Middle frontal gyrus (tissue), 1 donor: ENCODE results near the gene CDH7.

Experiments
- DNase-seq: peaks from one replicate; pipeline ENCODE4 v3.0.0-alpha.2; 2015; ENCODE audit warnings: low spot score; ENCODE audit errors: extremely low spot score

The CDH7 gene

DNA sequence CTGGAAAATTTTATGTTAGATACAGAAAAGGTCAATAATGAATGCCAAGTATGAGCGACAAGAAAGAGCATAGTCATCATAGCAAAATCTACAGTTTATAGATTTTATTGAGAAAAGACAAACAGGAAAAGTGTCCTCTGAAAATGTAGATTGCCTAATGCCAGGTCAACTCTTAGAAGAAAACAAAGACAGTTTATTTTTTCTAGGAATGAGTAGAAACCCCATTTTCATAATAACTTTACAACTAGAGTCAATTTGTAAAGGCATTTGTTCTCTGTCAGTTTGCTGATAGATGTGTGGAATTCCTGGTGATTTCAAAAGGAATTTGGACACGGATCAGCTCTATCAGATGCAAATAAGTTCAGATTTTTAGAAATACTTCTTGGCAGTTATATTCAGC lies 16.6 kb downstream of the CDH7 start:
- DNase-seq: no peak

DNA sequence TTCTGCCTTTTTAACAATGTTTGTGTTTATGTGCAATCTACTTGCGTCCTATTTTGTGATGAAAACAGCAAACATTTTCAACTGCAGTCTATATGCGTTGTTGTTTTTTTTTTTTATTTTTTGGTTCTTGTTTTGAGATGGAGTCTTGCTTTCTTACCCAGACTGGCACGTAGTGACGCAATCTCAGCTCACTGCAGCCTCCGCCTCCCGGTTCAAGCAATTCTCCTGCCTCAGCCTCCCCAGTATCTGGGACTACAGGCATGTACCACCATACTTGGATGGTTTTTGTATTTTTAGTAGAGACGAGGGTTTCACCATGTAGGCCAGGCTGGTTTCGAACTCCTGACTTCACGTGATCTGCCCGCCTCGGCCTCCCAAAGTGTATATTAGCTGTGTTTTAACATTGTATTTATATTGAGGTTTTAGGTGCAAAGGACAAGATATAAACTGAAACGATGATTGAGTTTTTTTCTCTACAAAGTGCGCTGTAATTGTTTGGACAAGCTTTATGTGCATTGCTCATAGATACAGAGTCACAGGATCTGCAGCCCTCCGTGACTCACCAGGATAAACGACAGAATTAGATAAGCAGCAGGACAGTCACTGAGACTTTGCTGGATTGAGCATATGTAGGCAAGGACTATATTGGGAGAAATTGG lies 17.4 kb downstream of the CDH7 start:
- DNase-seq: no peak

DNA sequence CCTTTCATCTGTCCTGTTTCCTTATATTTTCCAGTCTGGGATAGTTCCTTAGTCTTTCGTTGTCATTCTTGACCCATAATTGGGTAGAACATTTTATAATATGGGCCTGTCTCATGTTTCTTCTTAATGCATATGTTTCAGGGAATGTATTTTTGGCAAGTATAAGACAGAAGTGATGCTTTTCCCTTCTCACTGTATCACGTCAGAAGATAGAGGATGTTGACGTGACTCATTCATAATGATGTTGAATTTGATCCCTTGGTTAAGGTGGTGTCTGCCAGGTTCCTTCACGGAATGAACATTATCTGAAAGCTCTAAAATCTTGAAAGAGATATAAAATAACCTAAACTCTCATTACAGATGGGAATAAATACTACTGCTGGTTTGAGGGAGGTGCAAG lies 18.8 kb downstream of the CDH7 start:
- DNase-seq: no peak

DNA sequence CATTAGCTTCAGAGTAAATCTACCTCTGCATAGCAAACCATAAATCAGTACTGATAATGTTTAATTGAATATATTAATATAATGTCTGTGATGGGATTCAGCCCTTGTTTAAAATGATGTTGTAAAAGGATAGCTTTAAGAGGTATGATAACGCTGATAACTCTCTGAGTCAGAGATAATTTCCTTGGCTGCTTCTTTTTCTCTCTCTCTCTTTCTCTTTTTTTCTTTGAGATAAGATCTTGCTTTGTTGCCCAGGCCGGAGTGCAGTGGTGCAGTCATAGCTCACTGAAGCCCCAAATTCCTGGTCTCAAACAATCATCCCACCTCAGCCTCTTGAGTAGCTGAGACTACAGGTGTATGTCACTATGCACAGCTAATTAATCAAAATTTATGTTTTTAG lies 35.7 kb downstream of the CDH7 start:
- no peak for DNase-seq

DNA sequence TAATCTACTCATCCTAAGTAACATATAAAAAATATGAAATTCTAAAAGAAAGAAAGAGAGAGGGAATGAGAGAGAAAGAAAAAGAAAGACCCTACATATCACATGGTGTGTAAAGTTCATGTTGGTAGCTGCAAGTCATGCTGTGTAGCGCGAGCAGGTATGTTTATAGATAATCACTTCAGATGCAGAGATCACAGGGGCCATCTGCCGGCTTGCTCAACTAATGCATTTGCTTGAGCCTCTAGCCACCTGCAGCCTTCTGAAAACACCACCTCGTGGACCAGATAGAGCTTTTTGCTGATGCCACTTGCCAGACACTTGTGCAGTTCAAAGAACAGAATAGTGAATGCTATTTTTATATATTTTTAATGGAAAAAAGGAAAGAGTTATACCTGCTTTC lies 37.6 kb downstream of the CDH7 start:
- no peak for DNase-seq

DNA sequence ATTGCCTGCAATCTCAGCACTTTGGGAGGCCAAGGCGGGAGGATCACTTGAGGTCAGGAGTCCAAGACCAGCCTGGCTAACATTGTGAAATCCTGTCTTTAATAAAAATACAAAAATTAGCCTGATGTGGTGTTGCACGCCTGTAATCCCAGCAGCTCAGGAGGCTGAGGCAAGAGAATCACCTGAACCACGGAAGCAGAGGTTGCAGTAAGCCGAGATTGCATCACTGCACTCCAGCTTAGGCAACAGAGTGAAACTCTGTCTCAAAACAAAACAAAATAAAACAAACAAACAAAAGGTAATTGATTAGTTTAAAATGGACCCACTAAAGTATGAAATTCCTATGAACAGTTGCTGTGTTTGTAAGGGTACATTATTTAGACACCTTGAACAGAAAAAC lies 39.8 kb downstream of the CDH7 start:
- DNase-seq: no peak

DNA sequence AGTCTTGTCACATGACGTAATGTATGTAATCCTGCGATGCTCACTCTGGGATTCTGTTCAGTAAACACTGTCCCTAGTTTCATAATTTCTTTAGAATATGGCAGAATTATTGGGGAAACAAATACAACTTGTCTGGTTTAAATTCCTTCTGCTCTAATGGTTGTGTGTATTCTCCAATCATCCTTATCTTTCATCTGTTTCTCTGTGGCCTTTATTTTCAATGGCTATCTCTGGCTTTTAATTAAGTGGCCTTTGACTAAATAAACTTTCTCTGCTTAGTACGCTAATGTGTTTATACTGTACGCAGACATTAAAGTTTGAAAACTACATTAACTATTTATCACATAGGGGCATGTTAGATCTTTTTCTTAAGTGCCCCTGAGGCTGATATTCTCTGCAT lies 40.9 kb downstream of the CDH7 start:
- DNase-seq: no peak

DNA sequence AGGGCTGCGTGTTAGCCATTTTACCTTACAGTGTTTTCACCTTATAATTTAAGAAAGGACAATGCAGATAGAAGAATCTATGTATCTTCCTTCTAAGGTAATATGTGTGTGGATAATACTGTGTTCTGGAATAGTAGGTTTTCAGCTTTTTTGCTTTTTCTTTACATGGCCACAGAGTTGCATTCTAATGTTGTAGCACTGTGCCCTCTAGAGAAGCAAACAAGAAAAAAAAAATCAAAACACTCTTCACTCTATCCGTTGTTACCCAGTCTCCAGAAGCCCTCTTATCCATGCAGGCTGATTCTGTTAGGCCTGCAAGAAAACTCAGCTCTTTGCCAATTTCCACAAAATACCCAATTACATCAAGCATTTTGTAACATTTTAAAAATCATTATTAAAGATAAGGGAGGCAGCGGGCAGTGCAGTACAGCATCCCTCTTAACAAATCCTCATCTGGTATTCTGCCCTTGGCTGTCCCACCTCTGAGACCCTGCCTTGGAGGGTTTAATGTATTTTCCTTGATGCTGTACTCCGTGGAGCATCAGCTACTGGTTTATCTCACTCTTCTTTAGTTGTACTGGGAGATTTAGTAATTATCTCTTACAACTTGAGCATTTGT lies 41.8 kb downstream of the CDH7 start:
- DNase-seq: no peak

DNA sequence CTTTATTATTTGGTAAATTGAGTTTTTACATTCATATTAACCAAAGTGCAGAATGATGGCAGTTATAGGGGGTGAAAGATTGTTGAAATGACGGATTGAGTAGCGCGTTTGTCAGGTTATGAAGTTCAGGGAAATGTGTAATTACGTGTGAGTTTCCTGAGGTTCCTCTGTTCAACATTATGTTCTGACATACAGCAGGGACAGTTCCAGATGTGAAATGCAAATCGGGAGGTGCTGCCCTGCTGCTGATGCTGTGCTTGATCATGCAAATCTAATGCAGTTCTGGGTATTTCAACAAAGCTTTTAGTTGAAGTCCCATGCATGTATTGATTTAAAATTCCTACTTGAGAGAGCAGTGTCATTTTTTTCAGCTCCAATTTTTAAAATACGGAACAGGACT lies 57.9 kb downstream of the CDH7 start:
- DNase-seq: no peak

DNA sequence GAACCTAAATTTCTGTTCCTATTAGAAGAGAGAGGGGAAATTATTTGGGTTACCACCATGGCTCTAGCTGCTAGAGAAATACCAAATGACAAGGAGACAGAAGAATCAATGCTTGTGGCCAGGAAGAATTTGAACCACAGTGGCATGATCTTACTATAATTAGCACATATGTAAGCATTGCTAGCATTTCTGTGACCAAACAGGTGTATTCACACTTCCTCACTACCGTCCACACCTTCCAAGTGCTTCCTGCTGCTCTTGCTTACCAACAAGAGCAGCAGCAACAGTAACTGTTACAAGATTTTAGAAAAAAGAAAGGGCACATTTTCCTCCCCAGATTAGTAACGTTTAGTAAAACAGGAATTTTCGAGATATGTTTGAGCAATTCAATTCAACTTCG lies 60.5 kb downstream of the CDH7 start:
- DNase-seq: no peak

DNA sequence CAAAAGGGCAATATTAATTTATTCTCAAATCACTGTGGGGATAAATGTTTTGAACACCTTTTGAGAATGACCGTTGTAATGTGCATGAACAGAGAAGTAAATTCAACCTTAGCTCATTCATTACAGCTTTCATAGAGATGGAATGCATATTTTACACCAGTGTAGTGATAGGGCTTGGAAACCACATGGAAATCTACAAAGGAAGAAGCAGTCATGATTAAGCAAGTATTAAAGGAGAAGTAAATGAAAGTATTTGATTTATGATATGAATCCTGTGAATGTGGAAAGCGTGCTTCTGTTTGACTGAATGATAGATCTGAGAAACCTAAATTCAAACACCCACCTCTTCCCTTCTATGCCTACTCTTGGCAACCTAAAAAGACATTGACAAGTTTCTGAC lies 64.7 kb downstream of the CDH7 start:
- DNase-seq: no peak

DNA sequence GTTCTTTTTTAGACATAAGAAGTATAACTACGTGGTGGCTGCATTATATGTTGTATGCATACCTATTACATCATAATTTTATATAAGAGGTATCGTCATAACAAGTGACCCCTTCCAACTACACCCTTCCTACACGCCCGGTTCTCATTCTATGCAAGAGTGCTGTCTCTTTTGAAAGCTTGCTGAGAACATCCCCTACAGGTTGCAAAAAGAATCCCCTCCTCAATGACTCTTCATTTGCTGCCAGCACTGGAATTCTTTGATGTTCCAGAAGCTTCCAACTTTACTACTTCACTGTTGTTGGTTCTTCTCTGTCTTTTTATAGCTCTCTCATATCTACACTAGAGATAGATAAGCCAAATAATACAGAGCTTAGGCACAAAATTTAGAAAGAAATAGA lies 66.4 kb downstream of the CDH7 start:
- no peak for DNase-seq

DNA sequence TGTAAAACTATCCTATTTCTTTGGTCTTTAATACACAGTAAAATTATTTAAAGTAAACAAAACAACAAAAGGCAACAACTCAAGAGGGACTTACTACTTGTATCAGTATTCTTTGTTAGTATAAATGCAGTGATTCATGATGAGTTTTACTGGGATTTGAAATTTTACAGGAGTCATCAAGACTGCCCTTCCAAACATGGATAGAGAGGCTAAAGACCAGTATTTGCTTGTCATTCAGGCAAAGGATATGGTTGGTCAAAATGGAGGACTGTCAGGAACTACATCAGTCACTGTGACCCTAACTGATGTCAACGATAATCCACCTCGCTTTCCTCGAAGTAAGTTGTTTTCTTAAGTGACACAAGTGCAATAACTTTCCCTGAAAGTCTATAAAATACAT lies 71.1 kb downstream of the CDH7 start:
- DNase-seq: no peak

DNA sequence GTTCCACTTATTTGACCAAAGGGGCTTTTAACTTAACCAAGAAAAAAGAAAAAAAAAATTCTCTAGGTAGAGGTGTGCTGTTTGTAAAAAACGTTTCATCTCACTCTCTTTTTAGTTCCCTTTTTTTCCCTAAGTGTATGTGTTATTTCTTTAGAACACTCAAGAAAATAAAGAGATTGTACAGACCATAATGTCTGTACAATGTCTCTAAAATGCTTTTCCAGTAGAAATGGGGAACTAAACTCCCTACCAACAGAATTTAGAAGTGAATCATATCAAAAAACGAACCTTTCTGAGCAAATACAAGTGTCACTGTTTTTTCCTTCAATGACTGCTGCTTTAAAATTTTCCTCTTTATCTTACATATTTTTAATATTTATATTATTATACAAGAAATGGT lies 72.0 kb downstream of the CDH7 start:
- DNase-seq: no peak

DNA sequence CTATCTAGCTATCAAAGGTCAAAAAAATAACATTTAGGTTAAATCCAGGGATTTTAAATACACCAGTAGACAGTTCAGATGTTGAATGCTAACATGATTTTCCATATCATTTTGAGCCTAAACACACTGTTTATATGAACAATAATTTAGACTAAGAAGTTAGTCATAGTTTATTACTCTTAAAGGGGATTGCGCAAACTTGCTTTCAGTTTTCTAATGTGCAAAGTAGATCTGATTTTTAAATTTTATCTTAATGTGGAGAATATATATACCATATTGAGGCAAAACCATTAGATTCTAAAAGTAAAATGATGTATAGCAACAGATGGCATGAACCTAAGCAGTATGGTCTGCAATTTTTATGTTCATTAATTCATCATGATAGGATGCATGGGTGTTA lies 76.6 kb downstream of the CDH7 start:
- no peak for DNase-seq

DNA sequence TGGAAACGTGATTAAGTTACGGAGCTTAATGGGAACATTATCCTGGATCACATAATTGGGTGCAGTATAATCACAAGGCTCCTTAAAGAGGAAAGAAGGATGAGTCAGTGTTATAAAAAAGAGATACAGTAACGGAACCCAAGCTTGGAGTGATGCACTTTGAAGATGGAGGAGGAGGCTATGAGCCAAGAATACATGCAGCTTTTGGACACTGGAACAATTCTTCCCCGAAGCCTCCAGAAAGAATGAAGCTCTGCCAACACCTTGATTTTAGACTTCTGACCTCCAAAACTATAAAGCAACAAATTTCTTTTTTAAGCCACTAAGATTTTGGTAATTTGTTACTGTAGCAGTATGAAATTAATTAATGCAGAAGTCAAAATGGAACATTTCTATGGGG lies 85.1 kb downstream of the CDH7 start:
- no peak for DNase-seq

DNA sequence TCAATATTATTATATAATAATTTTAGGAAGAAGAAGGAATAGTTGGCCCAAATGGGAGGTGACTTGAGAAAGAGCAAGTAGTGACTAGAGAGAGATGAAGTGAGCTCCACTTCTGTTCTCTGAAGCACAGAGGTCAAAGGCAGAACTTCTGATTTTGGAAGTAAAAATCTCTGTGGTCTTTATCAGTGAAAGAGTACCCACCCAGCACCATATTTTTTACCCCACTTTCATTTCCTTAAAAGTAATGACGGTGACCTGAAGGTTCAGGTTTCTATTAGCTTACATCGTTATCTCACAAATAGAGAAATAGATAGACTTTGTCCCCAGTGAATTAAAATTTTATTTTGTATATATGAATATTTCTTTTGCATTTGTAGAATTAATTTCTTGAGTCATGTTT lies 95.3 kb downstream of the CDH7 start:
- no peak for DNase-seq

DNA sequence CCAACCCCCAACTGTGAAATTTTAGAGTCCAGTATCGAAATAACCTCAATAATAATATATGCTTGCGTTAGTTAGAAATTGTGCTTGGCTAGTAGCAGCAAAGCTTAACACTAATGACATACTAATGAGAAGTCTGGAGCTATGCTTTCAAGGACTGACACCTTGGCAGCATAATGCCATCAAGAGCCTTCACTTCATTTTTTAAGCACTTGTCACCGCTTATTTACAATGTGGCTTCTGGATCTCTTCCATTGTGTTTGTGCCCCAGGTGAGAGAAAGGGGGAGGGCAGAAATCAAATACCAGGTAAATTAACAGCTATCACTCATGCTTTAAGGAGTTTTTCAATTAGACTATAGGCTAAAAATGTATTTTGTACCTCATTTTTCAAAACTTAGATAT lies 101.5 kb downstream of the CDH7 start:
- no peak for DNase-seq

DNA sequence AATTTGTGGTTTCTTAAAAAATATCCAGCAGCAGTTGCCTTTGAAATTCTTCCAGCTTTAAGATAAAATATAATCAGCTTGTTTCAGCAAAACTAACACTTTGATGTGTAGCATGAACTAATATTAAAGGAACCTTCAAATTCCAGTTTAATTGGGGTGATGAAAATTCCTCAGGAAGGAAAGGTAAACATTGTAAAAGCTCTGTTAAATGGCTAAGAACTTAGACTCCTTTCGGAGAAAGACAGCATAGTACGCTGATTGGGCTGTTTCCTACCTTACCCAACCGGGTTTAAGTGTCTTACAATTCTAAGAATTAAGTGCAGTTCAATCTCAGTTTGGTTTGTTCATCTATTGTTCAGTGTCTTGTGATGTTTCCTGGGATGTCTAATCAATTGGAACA lies 108.3 kb downstream of the CDH7 start:
- no peak for DNase-seq

DNA sequence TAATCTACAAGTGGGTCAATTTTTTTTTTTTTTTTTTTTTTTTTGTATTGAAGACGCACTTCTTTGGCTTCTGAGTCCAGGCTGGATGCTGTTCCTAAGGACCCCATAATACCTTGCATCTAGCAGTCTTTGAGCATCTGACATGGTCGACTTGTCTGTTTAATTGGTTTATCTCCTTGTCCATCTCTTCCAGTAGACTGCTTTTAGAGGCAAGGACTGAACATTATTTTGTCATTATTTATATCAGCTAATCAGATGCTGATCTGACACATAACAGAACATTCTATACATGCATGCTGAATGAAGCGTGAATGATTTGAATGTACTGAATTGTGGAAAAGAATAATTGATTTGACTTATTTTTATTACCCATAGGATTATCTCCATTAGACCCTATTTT lies 118.7 kb downstream of the CDH7 start:
- DNase-seq: no peak

DNA sequence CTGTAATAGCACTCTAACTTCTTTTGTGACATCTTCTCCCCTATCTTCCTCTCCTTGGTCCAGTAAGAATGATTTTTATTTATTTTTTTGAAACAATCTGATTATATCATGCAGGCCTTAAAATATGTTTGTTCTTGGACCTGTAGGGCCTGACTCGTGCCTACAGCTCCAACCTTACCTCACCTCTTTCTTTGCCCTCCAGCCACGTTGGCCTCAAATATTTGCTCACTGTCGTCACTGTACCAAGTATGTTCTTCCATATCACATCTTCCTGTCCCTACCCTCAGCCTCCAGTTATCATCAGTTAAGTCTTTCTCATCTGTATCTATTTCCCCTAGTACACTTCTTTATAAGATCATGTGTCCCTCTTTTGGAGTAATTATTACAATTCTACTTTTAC lies 125.5 kb downstream of the CDH7 start:
- no peak for DNase-seq

DNA sequence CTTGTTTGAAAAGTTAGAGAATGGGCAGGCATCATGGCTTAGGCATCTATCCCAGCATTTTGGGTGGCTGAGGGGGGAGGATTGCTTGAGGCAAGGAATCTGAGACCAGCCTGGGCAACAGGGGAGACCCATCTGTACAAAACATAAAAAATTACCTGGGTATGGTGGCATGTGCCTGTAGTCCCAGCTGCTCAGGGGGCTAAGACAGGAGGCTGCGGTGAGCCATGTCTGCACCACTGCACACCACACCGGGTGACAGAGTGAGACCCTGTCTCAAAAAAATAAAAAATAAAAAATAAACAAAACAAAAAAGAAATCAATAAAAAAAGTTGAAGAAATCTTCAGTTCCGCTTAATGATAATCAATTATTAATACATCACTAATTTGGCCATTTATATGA lies 146.5 kb downstream of the CDH7 start:
- no peak for DNase-seq

DNA sequence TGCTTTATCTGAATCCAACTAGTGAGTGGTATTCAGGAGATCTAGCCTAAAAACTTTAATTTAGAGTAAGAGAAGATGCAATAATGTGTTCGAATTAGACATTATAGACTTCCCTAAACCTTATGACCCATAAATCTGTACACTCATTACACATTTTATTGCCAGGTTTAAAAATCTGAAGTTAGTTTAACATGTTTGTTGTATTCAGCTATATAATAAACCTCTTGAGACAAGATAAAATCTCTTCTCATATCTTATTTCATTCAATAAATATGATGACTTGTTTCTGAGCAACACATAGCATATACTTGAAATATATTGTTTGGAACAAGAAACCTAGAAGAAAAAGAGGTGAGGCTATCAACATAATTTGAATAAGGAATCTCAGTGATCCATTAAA lies 150.7 kb downstream of the CDH7 start:
- DNase-seq: no peak

DNA sequence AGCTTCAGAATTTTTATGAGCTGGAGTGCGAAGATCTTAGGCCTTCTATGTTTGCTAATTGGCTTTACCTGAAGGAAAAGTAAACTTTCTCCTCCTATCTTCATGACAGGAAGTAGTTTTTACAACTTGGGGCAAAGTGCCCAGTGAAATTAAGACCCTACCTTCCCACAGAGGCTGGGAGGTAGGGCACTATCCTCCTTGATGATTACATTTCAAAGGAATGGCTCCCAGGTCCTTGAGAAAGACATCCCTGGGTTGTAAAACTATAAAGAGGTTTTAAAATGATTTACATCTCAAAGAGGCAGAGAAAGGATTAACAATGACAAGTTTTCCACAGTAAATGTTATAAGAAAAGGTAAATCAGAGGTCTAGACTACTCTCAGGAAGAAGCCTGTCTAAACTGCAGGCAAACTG lies 155.8 kb downstream of the CDH7 start:
- no peak for DNase-seq
